ENCODE results near the gene CALY. TPM values are rescaled to one million over a fixed set of nuclear protein-coding genes. Genes with fewer than 3 reads are reported as not detected.

CALY gene
- total and polyA plus RNA-seq, 12 donors, result 0.55 to 30.7 (median 12.4) TPM; not detected in 4

DNA sequence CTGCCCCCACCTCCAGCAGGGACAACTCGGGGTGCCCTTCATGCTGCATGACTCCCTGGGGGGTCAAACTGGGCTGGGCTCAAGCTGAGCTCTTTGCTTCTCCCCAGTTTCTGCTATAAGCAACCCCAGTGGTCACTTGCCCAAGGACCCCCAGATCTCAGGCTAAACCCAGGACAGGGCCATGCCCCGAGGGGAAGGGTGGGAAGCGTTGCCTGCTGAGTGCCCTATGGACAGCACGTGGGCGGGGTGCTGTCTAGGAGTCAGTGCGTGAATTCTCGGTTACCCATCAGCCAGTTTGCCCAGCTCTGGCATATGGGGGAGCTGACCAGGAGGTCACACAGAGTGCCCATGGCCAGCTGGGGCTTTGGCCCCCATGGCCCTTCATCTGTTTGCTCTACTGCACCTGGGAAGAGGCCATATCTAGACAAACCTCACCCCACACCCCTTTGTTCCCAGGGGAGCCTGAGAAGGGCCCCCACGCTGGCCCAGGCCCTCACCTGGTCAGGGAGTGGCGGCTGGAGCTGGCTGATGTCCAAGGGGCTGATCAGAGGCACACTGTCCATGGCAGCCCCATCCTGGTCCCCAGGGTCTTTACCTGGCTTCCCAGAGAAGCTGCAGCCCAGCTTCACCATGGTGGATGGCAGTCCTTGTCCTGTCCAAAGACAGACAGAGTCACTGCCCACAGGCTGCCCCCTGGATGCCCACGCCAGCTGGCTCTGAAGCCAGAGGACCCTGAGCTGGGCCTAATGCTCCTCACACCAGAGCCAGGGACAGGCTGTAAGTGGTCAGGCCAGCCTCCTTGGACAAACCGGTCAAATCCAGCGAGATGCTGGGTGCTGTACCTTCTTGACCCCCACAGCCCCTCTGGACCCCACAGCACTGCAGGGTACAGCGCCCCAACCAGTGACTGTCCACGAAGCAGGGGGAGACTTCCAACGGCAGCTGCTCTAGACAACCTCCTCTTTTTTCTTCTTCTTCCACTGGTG lies 8.0 kb downstream of the CALY start:
- 60 to 81% (median 74%) methylated on average over 8 to 15 of the region's 15 CpGs for WGBS, 4 donors
- no peaks in the 10 kb centered on the region for H3K9me3 ChIP-seq (replicated peaks in 1 of 3)
- H3K27ac ChIP-seq, result no peak overlapping the region
- DNase-seq, result no peak
- peaks cover 0 to 21% of the 10 kb centered on the region in 2 donors for H3K4me1 ChIP-seq (replicated peaks in 1 of 2)
- H3K4me3 ChIP-seq, result no peak overlapping the region
- TF ChIP-seq, protein P1, sequence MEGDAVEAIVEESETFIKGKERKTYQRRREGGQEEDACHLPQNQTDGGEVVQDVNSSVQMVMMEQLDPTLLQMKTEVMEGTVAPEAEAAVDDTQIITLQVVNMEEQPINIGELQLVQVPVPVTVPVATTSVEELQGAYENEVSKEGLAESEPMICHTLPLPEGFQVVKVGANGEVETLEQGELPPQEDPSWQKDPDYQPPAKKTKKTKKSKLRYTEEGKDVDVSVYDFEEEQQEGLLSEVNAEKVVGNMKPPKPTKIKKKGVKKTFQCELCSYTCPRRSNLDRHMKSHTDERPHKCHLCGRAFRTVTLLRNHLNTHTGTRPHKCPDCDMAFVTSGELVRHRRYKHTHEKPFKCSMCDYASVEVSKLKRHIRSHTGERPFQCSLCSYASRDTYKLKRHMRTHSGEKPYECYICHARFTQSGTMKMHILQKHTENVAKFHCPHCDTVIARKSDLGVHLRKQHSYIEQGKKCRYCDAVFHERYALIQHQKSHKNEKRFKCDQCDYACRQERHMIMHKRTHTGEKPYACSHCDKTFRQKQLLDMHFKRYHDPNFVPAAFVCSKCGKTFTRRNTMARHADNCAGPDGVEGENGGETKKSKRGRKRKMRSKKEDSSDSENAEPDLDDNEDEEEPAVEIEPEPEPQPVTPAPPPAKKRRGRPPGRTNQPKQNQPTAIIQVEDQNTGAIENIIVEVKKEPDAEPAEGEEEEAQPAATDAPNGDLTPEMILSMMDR (IDR thresholded peaks at IDR 0.05), result no peak
- no peak for TF ChIP-seq POLR2A (IDR thresholded peaks at IDR 0.05)
- intact Hi-C loops (cut with DNase I), result no loop called here
- H3K27me3 ChIP-seq, result peaks cover 41% of the 10 kb centered on the region
- no peaks in the 10 kb centered on the region for H3K36me3 ChIP-seq (replicated peaks in 1 of 2)

DNA sequence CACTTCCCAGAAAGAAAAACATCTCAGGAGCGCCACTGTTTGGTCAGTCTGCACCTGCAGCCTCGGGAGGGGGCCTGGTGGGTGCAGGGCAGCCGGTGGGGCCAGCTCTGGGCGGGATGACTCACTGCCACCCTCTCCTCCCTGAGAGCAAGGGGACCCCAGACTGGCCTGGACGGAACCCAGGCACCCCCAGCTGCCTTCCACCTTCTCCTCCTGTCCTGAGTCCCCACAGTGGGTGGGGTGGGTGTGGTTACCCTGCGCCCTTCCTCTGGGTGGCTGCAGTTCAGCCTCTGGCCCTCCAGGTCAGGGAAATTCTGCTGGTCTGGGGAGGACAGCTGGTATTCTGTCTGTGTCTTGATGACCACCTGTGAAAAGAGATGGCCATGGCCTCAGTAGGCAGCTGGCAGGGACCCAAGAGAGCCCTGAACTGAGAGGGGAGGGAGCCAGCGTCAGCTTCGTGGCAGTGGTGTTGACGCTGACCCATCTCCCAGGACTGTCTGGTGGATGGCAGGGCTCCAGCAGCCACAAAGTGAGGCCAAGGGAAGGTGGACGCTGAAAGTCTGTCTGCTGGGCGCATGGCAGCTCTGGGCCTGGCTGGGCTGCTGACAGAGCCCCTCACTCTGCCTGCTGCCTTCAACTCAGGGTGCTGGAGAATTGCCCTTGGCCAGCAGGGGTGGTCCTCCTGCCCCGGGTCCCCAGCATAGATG lies 8.9 kb downstream of the CALY start:
- 33 to 36% (median 34%) methylated on average over 7 to 12 of the region's 12 CpGs for WGBS, 4 donors
- DNase-seq, result peak in 2 of 7 donors; percentile 37 to 80
- no peak overlapping the region for H3K4me3 ChIP-seq
- H3K9me3 ChIP-seq (replicated peaks in 1 of 3), result no peaks in the 10 kb centered on the region
- intact Hi-C loops (cut with DNase I), result no loop called here
- H3K4me1 ChIP-seq (replicated peaks in 1 of 2), result peaks cover 0 to 21% of the 10 kb centered on the region in 2 donors
- TF ChIP-seq POLR2A (IDR thresholded peaks at IDR 0.05), result no peak
- TF ChIP-seq, protein P1 (IDR thresholded peaks at IDR 0.05), result no peak
- peaks cover 41% of the 10 kb centered on the region for H3K27me3 ChIP-seq
- no peaks in the 10 kb centered on the region for H3K36me3 ChIP-seq (replicated peaks in 1 of 2)
- H3K27ac ChIP-seq, result no peak overlapping the region

DNA sequence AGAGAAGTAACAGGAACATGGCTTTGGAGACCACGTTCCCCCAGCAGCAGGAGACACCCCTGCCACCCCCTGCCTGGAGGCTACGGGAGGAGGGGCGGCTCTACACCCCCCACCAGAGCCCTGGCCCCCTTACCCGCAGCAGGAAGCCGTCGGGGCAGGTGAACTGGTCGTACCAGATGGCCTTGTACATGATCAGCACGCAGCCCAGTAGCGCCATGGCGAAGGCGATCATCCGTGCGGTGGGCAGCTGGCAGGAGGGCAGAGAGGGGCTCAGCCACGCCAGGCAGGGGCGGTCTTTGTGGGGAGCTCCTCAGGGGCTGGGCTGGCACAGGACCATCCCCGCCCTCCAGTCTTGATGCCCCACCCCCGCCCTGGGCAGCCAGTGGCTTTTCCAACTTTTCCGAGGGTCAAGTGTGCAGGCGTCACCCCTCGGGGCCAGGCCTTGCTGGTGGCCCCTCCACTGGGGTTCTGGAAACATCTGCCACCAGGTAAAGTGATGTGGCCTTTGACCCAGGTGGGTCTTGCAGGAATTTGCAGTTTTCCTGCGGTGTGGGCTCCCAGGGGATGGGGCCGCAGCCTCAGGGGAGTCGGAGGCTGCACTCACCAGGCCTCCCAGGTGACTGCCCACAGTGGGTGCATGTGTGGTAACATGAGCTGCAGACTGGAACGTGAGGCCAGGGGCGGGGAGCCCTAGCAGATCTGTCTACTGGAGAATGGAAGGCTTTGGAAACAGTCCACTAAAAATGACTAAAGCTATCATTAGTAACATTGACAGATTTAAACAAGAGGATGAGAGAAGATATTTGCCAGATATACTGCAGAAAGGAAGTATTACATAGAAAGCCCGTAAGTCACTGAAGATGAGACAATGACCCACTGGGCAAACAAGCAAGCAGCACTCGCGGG lies 9.7 kb downstream of the CALY start:
- Histone ChIP-seq H3K36me3 (replicated peaks in 1 of 2) (no peaks in the 10 kb centered on the region), H3K9me3 (replicated peaks in 1 of 3) (no peaks in the 10 kb centered on the region), H3K4me1 (replicated peaks in 1 of 2) (peaks cover 0 to 21% of the 10 kb centered on the region in 2 donors), H3K27me3 (peaks cover 41% of the 10 kb centered on the region), H3K27ac (no peak overlapping the region), H3K4me3 (no peak overlapping the region)
- peak in 1 of 7 donors; percentile 34 for DNase-seq
- intact Hi-C loops (cut with DNase I), result no loop called here
- 21 to 28% (median 26%) methylated on average over 10 to 28 of the region's 28 CpGs for WGBS, 4 donors
- no peak for TF ChIP-seq POLR2A (IDR thresholded peaks at IDR 0.05)
- TF ChIP-seq, protein P1 (IDR thresholded peaks at IDR 0.05), result no peak
